Panc1 (cell line): Measurements from ENCODE around the gene MTTP. TPM values are rescaled to one million over a fixed set of nuclear protein-coding genes. Genes with fewer than 3 reads are reported as not detected.

ENCODE experiments used
- ATAC-seq: fragments of 200-7000 bp; cut with Tn5 transposase; 2 replicates; pipeline ENCODE4 v1.9.1; 2020; ENCODE audit warnings: mild to moderate bottlenecking, moderate library complexity
- BruUV-seq: library from RNA; stranded (reverse); fragments of 400-500 nt; replicated peaks from 2 replicates; lab custom pipeline; 2021; lab: Mats Ljungman, UMichigan
- CTCF ChIA-PET: fragments of 300-600 bp; sonication (Branson Sonifier 250); formaldehyde crosslinking; loops from one replicate; lab custom pipeline; 2022; ENCODE audit warnings: antibody characterized with exemption; lab: Charles Lee
- POLR2A ChIA-PET: fragments of 300-600 bp; sonication (Branson Sonifier 250); formaldehyde crosslinking; loops from one replicate; lab custom pipeline; 2022; ENCODE audit warnings: antibody characterized with exemption; lab: Charles Lee
- DNase-seq: peaks from one replicate; pipeline ENCODE4 v3.0.0-alpha.2; 2010; ENCODE audit warnings: low read depth, low spot score
- H3K27ac ChIP-seq: 2 replicates; pipeline ENCODE4 v1.5.1; 2011; ENCODE audit warnings: mild to moderate bottlenecking, low read length, inconsistent platforms
- H3K27me3 ChIP-seq: fragments of 200-500 bp; sonication (Bioruptor generic); 2 replicates; pipeline ENCODE4 v1.6.0; 2014; ENCODE audit warnings: low read length, inconsistent platforms; ENCODE audit not compliant: control insufficient read depth, insufficient read depth
- H3K36me3 ChIP-seq: fragments of 200-500 bp; sonication (Bioruptor generic); 2 replicates; pipeline ENCODE4 v1.5.1; 2014; ENCODE audit warnings: inconsistent platforms, mild to moderate bottlenecking, low read length, moderate library complexity; ENCODE audit not compliant: control insufficient read depth, insufficient read depth
- H3K4me1 ChIP-seq: 2 replicates; pipeline ENCODE4 v1.5.1; 2011; ENCODE audit warnings: inconsistent platforms, mild to moderate bottlenecking, low read length, moderate library complexity; ENCODE audit not compliant: control insufficient read depth, insufficient read depth
- H3K4me3 ChIP-seq, 2 experiments: 2 replicates each; pipeline ENCODE4 v1.5.1; 2011 to 2012; ENCODE audit warnings: low read depth in 2 of 2, low read length in 2 of 2, mild to moderate bottlenecking in 2 of 2, inconsistent platforms in 1 of 2, moderate library complexity in 1 of 2
- H3K9me3 ChIP-seq: fragments of 200-500 bp; sonication (Bioruptor generic); 2 replicates; pipeline ENCODE4 v1.5.1; 2014; ENCODE audit warnings: low read depth, mild to moderate bottlenecking, inconsistent platforms, low read length, moderate library complexity; ENCODE audit not compliant: control insufficient read depth, insufficient read depth
- CTCF ChIP-seq: fragments of 450-650 bp; IDR thresholded peaks from 2 replicates; pipeline ENCODE4 v1.5.1; 2017; ENCODE audit warnings: mild to moderate bottlenecking
- POLR2AphosphoS5 ChIP-seq: IDR thresholded peaks from 2 replicates; pipeline ENCODE4 v1.6.1; 2012; ENCODE audit warnings: mild to moderate bottlenecking, low read depth, low read length, moderate library complexity
- SIN3A ChIP-seq: IDR thresholded peaks from 2 replicates; pipeline ENCODE4 v1.6.1; 2012; ENCODE audit warnings: low read depth, mild to moderate bottlenecking, low read length, moderate library complexity, borderline replicate concordance; ENCODE audit not compliant: insufficient read depth
- TCF7L2 ChIP-seq: IDR thresholded peaks from 2 replicates; pipeline ENCODE4 v1.6.1; 2011; ENCODE audit warnings: mild to moderate bottlenecking, low read depth, low read length, inconsistent platforms
- in situ Hi-C: cut with HindIII; loops from 2 replicates; pipeline ENCODE4 v1.10.0; 2016; ENCODE audit warnings: low sequenced_read_pairs, low pct_unique_long_range_greater_than_20kb
- intact Hi-C: fragments of 100-400 bp; cut with micrococcal nuclease; formaldehyde crosslinking; loops from one replicate; pipeline ENCODE4 v1.10.0; 2022; ENCODE audit not compliant: unreplicated experiment
- total RNA-seq: library from RNA; stranded (reverse); gene quantifications from one replicate; pipeline ENCODE4 v1.2.1, GENCODE V29; 2021; ENCODE audit not compliant: unreplicated experiment
- TF ChIP-seq, protein P1 (sequence below), 2 experiments: IDR thresholded peaks; 2 replicates each; pipeline ENCODE4 v1.6.1; 2011 to 2012; ENCODE audit warnings: low read depth in 2 of 2, control low read depth in 1 of 2, low read length in 1 of 2, mild to moderate bottlenecking in 1 of 2, moderate library complexity in 1 of 2; ENCODE audit not compliant: insufficient read depth in 1 of 2

MTTP gene
- total RNA-seq, 1 experiment from 2014 or later, result 0.26 TPM

DNA sequence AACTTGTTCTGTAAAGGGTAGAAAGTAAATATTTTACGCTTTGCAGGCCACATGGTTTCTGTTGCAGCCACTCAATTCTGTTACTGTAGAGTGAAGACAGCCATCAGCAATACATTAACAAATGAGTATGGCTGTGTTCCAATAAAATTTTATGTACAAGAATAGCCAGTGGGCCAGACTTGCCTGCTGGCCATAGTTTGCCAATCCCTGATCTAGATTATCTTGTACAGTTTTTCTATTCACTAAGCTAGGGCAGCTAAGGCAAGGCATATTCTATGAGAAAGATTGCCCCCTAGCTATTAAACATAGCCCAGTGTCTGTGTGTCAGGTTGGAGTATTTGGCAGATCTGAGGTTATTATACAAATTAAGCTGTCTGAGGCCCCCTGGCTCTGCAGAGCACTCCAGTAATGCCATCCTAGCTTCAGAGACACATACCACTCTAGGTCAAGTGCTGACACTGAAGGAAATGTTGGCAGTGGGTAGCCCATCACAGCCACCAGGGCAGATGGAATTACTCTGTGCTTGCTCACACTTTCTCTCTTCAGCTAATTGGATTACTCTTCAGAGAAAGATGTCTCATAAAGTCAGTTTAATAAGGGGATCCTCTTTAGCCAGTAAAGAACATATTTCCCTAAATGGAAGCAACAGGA, 40.7 kb downstream of the MTTP start:
- ATAC-seq (no peak), DNase-seq (no peak)
- intact Hi-C loops, result no loop called here
- no TSS peak for BruUV-seq
- Histone ChIP-seq H3K4me1 (no peaks in the 10 kb centered on the region), H3K27me3 (no peaks in the 10 kb centered on the region), H3K36me3 (no peaks in the 10 kb centered on the region; the same call in 1 of the 2 replicates), H3K9me3 (no peaks in the 10 kb centered on the region), H3K4me3 (no peak overlapping the region), H3K27ac (no peak overlapping the region)
- TF ChIP-seq, protein P1, sequence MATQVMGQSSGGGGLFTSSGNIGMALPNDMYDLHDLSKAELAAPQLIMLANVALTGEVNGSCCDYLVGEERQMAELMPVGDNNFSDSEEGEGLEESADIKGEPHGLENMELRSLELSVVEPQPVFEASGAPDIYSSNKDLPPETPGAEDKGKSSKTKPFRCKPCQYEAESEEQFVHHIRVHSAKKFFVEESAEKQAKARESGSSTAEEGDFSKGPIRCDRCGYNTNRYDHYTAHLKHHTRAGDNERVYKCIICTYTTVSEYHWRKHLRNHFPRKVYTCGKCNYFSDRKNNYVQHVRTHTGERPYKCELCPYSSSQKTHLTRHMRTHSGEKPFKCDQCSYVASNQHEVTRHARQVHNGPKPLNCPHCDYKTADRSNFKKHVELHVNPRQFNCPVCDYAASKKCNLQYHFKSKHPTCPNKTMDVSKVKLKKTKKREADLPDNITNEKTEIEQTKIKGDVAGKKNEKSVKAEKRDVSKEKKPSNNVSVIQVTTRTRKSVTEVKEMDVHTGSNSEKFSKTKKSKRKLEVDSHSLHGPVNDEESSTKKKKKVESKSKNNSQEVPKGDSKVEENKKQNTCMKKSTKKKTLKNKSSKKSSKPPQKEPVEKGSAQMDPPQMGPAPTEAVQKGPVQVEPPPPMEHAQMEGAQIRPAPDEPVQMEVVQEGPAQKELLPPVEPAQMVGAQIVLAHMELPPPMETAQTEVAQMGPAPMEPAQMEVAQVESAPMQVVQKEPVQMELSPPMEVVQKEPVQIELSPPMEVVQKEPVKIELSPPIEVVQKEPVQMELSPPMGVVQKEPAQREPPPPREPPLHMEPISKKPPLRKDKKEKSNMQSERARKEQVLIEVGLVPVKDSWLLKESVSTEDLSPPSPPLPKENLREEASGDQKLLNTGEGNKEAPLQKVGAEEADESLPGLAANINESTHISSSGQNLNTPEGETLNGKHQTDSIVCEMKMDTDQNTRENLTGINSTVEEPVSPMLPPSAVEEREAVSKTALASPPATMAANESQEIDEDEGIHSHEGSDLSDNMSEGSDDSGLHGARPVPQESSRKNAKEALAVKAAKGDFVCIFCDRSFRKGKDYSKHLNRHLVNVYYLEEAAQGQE (IDR thresholded peaks at IDR 0.05; ENCODE audit: insufficient read depth in 1 of 2, low read depth in 2 of 2, low read length in 1 of 2), result no peak
- TF ChIP-seq POLR2AphosphoS5 (no peak), CTCF (no peak), SIN3A (no peak), TCF7L2 (no peak)
- CTCF ChIA-PET, result no interaction called here
- POLR2A ChIA-PET, result no interaction called here
- in situ Hi-C loops, result no loop called here

GRCh38 chr4:99617374-99617773, 42.8 kb downstream of the MTTP start:
- no peak for ATAC-seq
- in situ Hi-C loops, result no loop called here
- CTCF ChIA-PET, result no interaction called here

More at GRCh38 chr4:99617374-99617773, 42.8 kb downstream of the MTTP start:
- BruUV-seq, result no TSS peak
- no peaks in the 10 kb centered on the region for H3K9me3 ChIP-seq
- H3K27ac ChIP-seq, result no peak overlapping the region
- DNase-seq, result no peak
- H3K4me1 ChIP-seq, result no peaks in the 10 kb centered on the region
- no peaks in the 10 kb centered on the region for H3K27me3 ChIP-seq
- H3K4me3 ChIP-seq, result no peak overlapping the region
- TF ChIP-seq POLR2AphosphoS5 (no peak), TCF7L2 (no peak), SIN3A (no peak), CTCF (no peak)
- TF ChIP-seq, protein P1 (IDR thresholded peaks at IDR 0.05; ENCODE audit: insufficient read depth in 1 of 2, low read depth in 2 of 2, low read length in 1 of 2), result no peak
- H3K36me3 ChIP-seq, result no peaks in the 10 kb centered on the region; the same call in 1 of the 2 replicates
- POLR2A ChIA-PET, result no interaction called here
- intact Hi-C loops, result no loop called here
